Keratinocyte (primary cell): ENCODE results near the gene HSPB1. TPM values are rescaled to one million over a fixed set of nuclear protein-coding genes. Genes with fewer than 3 reads are reported as not detected.
"Not testable (repeated sequence)": the region's sequence is repeated elsewhere in the genome, so short reads cannot be mapped to it uniquely, and the experiment has no call there.

Experiments
- DNase-seq: peaks from one replicate; pipeline ENCODE4 v3.0.0-alpha.2; 2011; ENCODE audit warnings: low read depth, missing footprints, low spot score
- FAIRE-seq: peaks from 2 replicates; lab custom pipeline; 2011; peaks lifted over from hg19 to GRCh38; lab: Jason Lieb, UNC
- H2AFZ ChIP-seq: 2 replicates; pipeline ENCODE4 v1.6.0; 2012; ENCODE audit warnings: low read length, control low read depth, inconsistent platforms; ENCODE audit not compliant: control insufficient read depth
- H3K27ac ChIP-seq: 2 replicates; pipeline ENCODE4 v1.5.1; 2011; ENCODE audit warnings: low read length; ENCODE audit not compliant: control insufficient read depth, insufficient read depth
- H3K27me3 ChIP-seq: 3 replicates; pipeline ENCODE4 v1.6.0; 2011; ENCODE audit warnings: low read length; ENCODE audit not compliant: control insufficient read depth, insufficient read depth; ENCODE audit errors: extremely low read depth
- H3K36me3 ChIP-seq, 2 experiments: 2 replicates in 1 of 2; 3 replicates in 1 of 2; pipeline ENCODE4 v1.5.1; 2011; ENCODE audit warnings: low read length in 2 of 2, mild to moderate bottlenecking in 1 of 2; ENCODE audit not compliant: control insufficient read depth in 2 of 2, insufficient read depth in 2 of 2; ENCODE audit errors: extremely low read depth in 1 of 2
- H3K4me1 ChIP-seq: 3 replicates; pipeline ENCODE4 v1.5.1; 2011; ENCODE audit warnings: low read length; ENCODE audit not compliant: control insufficient read depth, insufficient read depth; ENCODE audit errors: extremely low read depth
- H3K4me2 ChIP-seq: 3 replicates; pipeline ENCODE4 v1.6.0; 2011; ENCODE audit warnings: low read depth, low read length; ENCODE audit not compliant: control insufficient read depth, insufficient read depth; ENCODE audit errors: extremely low read depth
- H3K4me3 ChIP-seq, 3 experiments: fragments of 200-600 bp in 1 of 3; sonication (generic) in 1 of 3; 2 replicates in 2 of 3; 3 replicates in 1 of 3; pipeline ENCODE4 v1.5.1; 2011 to 2016; ENCODE audit warnings: low read length in 3 of 3, mild to moderate bottlenecking in 3 of 3, control low read depth in 2 of 3, inconsistent platforms in 1 of 3, low read depth in 1 of 3, mixed read lengths in 1 of 3, mixed run types in 1 of 3, moderate library complexity in 1 of 3; ENCODE audit not compliant: control insufficient read depth in 2 of 3, insufficient read depth in 2 of 3; ENCODE audit errors: extremely low read depth in 1 of 3
- H3K79me2 ChIP-seq: 2 replicates; pipeline ENCODE4 v1.6.0; 2012; ENCODE audit warnings: low read length; ENCODE audit not compliant: control insufficient read depth, insufficient read depth
- H3K9ac ChIP-seq: 3 replicates; pipeline ENCODE4 v1.6.0; 2011; ENCODE audit warnings: low read length; ENCODE audit not compliant: control insufficient read depth, insufficient read depth; ENCODE audit errors: extremely low read depth
- H3K9me1 ChIP-seq: 3 replicates; pipeline ENCODE4 v1.6.0; 2011; ENCODE audit warnings: low read length; ENCODE audit not compliant: control insufficient read depth, insufficient read depth; ENCODE audit errors: extremely low read depth
- H3K9me3 ChIP-seq: 2 replicates; pipeline ENCODE4 v1.5.1; 2012; ENCODE audit warnings: low read depth, low read length; ENCODE audit not compliant: control insufficient read depth
- H4K20me1 ChIP-seq: 3 replicates; pipeline ENCODE4 v1.6.0; 2011; ENCODE audit warnings: low read length; ENCODE audit not compliant: control insufficient read depth, insufficient read depth; ENCODE audit errors: extremely low read depth
- EZH2 ChIP-seq: IDR thresholded peaks from one replicate; pipeline ENCODE4 v1.6.1; 2012; ENCODE audit warnings: inconsistent platforms, mild to moderate bottlenecking, low read length, moderate library complexity
- dilution Hi-C: fragments of 300-500 bp; cut with MboI; formaldehyde crosslinking; loops from one replicate; pipeline ENCODE4 v1.7.0; 2020; ENCODE audit warnings: low sequenced_read_pairs; ENCODE audit not compliant: extremely low pct_ligation_motif_present
- polyA plus RNA-seq, 5 experiments: library from polyadenylated mRNA; depleted of rRNA in 3 of 5; stranded (reverse) in 3 of 5; stranded (forward) in 1 of 5; unstranded in 1 of 5; fragments of >200 nt; gene quantifications; 1 replicate in 1 of 5; 2 replicates in 3 of 5; 3 replicates in 1 of 5; pipeline versions ENCODE4 v1.2.1 to v1.2.3, GENCODE V29; 2011 to 2012; ENCODE audit warnings: missing spikeins in 2 of 5, low read depth in 1 of 5, low replicate concordance in 1 of 5
- TF ChIP-seq, protein P1 (sequence below), 3 experiments: IDR thresholded peaks in 1 of 3; conservative IDR thresholded peaks in 1 of 3; optimal IDR thresholded peaks in 1 of 3; 2 replicates in 2 of 3; 3 replicates in 1 of 3; pipeline versions ENCODE3 to v1.5.1; 2011; ENCODE audit warnings: low read length in 3 of 3, mild to moderate bottlenecking in 3 of 3, moderate library complexity in 2 of 3, control low read depth in 1 of 3, inconsistent platforms in 1 of 3; ENCODE audit not compliant: insufficient read depth in 2 of 3; ENCODE audit errors: extremely low read depth in 1 of 3

HSPB1 gene
- polyA plus RNA-seq, 1 donor (not counting 4 experiments of a cell fraction or from before 2014, with no cell fraction given), result 460 TPM

DNA sequence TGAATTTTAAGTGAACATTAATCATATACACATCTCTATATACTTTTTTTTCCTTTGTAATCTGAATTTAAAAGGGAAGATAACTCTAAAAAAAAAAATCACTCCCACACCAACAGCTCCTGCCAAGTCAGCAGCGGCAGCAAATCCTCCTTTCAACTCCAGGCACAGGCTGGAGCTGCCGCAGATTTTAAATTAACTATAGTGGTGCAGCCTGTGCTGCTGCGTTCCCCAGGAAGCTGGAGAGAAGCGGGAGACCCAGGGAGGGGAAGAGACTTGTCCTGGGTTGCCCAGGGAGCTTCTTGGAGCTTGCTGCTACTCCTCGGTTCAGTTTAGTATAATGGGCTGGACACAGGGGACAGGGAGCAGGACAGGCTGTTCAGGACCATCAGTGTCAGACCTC lies 32.6 kb upstream of the HSPB1 start:
- dilution Hi-C loops, result no loop called here
- TF ChIP-seq EZH2, result no peak
- TF ChIP-seq, protein P1, sequence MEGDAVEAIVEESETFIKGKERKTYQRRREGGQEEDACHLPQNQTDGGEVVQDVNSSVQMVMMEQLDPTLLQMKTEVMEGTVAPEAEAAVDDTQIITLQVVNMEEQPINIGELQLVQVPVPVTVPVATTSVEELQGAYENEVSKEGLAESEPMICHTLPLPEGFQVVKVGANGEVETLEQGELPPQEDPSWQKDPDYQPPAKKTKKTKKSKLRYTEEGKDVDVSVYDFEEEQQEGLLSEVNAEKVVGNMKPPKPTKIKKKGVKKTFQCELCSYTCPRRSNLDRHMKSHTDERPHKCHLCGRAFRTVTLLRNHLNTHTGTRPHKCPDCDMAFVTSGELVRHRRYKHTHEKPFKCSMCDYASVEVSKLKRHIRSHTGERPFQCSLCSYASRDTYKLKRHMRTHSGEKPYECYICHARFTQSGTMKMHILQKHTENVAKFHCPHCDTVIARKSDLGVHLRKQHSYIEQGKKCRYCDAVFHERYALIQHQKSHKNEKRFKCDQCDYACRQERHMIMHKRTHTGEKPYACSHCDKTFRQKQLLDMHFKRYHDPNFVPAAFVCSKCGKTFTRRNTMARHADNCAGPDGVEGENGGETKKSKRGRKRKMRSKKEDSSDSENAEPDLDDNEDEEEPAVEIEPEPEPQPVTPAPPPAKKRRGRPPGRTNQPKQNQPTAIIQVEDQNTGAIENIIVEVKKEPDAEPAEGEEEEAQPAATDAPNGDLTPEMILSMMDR (optimal IDR thresholded peaks at IDR 0.05 in 1 of 3, IDR thresholded peaks at IDR 0.05 in 1 of 3, conservative IDR thresholded peaks at IDR 0.05 in 1 of 3; ENCODE audit: extremely low read depth in 1 of 3, insufficient read depth in 2 of 3, low read length in 3 of 3), result no peak

DNA sequence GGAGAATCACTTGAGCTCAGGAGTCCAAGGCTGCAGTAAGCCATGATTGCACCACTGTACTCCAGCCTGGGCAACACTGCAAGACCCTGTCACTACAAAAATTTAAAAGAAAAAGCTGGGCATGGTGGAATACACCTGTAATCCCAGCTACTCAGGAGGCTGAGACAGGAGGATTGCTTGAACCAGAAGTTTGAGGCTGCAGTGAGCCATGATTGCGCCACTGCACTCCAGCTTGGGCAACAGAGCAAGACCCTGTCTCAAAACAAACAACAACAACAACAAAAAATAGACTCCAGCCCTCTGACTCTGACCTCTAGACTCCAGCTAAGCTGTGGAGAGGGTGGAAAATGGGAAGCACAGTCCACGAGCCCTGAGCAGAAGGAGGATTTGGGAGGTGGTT lies 31.1 kb upstream of the HSPB1 start:
- FAIRE-seq, H3K4me1 ChIP-seq, H3K36me3 ChIP-seq, H3K9me1 ChIP-seq, H3K27ac ChIP-seq, H3K79me2 ChIP-seq, dilution Hi-C loops, H3K9me3 ChIP-seq, H2AFZ ChIP-seq, DNase-seq, H4K20me1 ChIP-seq, H3K4me3 ChIP-seq, H3K4me2 ChIP-seq, H3K9ac ChIP-seq: not testable (repeated sequence)
- peaks cover 48% of the 10 kb centered on the region for H3K27me3 ChIP-seq

More for the DNA sequence above, 32.6 kb upstream of the HSPB1 start:
- Histone ChIP-seq H3K9ac (no peak overlapping the region), H3K9me3 (no peaks in the 10 kb centered on the region), H3K4me2 (no peak overlapping the region), H3K27me3 (peaks cover 48% of the 10 kb centered on the region), H3K79me2 (no peaks in the 10 kb centered on the region), H4K20me1 (no peaks in the 10 kb centered on the region), H3K4me1 (peaks cover 4% of the 10 kb centered on the region), H3K27ac (no peak overlapping the region), H3K9me1 (no peaks in the 10 kb centered on the region), H3K4me3 (no peak overlapping the region), H2AFZ (no peak overlapping the region), H3K36me3 (no peaks in the 10 kb centered on the region)
- no peak for DNase-seq
- no peak for FAIRE-seq

GRCh38 chr7:76272142-76272541 lies 30.3 kb upstream of the HSPB1 start:
- H4K20me1 ChIP-seq, result no peaks in the 10 kb centered on the region
- H3K4me1 ChIP-seq, result peaks cover under 1% of the 10 kb centered on the region
- dilution Hi-C loops, result no loop called here
- TF ChIP-seq, protein P1 (optimal IDR thresholded peaks at IDR 0.05 in 1 of 3, IDR thresholded peaks at IDR 0.05 in 1 of 3, conservative IDR thresholded peaks at IDR 0.05 in 1 of 3; ENCODE audit: extremely low read depth in 1 of 3, insufficient read depth in 2 of 3, low read length in 3 of 3), result no peak
- TF ChIP-seq EZH2, result no peak
- no peak overlapping the region for H2AFZ ChIP-seq
- no peaks in the 10 kb centered on the region for H3K9me1 ChIP-seq
- FAIRE-seq (no peak), DNase-seq (no peak)
- no peak overlapping the region for H3K4me2 ChIP-seq
- no peak overlapping the region for H3K4me3 ChIP-seq
- H3K36me3 ChIP-seq, result no peaks in the 10 kb centered on the region
- H3K9ac ChIP-seq, result no peak overlapping the region
- H3K9me3 ChIP-seq, result no peaks in the 10 kb centered on the region
- peaks cover 42% of the 10 kb centered on the region for H3K27me3 ChIP-seq
- H3K79me2 ChIP-seq, result no peaks in the 10 kb centered on the region
- no peak overlapping the region for H3K27ac ChIP-seq
